Measurements from ENCODE around the gene PRR33. TPM values are rescaled to one million over a fixed set of nuclear protein-coding genes. Genes with fewer than 3 reads are reported as not detected.
"Not testable (repeated sequence)": the region's sequence is repeated elsewhere in the genome, so short reads cannot be mapped to it uniquely, and the experiment has no call there.

PRR33 gene
- 0.60 TPM for polyA plus RNA-seq

DNA sequence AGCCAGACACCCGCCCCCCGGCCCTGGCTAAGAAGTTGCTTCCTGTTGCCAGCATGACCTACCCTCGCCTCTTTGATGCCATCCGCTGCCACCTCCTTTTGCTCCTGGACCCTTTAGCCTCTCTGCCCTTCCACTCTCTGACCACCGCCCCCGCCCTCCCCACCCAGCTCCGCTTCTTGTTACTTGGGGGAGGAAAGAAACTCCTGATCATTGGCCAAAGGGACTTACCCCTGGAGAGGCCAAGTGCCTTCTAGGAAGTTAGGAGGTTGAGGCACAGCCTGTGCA lies at the start of gene PRR33:
Gene PRR33 (minus strand): TSS at position 65 of the 285 bp plus-strand sequence. CDS start 1,311 bp downstream, outside the sequence.
- Mint-ChIP-seq H3K27ac (peak within 1 kb of the TSS in 2 of 3 donors; percentile 42 to 63), H3K4me3 (no peak within 1 kb of the TSS), H3K4me1 (peaks cover 0 to 11% (median 10%) of the 10 kb centered on the region in 3 donors), H3K9me3 (no peaks in the 10 kb centered on the region), H3K27me3 (peaks cover 3% of the 10 kb centered on the region), H3K36me3 (no peaks in the 10 kb centered on the region)

DNA sequence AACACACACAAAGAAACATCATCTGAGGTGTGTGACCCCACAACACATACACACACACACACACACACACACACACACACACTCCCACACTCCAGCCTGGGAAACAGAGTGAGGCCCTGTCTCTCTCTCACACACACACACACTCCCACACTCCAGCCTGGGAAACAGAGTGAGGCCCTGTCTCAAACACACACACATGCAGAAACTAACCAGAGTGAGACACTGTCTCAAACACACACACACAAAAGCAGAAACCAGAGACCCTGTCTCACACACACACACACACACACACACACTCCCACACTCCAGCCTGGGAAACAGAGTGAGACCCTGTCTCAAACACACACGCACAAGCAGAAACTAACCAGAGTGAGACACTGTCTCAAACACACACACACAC lies 48.1 kb upstream of the PRR33 start:
- not testable (repeated sequence) for H3K4me3 Mint-ChIP-seq, H3K4me1 Mint-ChIP-seq, H3K27ac Mint-ChIP-seq

DNA sequence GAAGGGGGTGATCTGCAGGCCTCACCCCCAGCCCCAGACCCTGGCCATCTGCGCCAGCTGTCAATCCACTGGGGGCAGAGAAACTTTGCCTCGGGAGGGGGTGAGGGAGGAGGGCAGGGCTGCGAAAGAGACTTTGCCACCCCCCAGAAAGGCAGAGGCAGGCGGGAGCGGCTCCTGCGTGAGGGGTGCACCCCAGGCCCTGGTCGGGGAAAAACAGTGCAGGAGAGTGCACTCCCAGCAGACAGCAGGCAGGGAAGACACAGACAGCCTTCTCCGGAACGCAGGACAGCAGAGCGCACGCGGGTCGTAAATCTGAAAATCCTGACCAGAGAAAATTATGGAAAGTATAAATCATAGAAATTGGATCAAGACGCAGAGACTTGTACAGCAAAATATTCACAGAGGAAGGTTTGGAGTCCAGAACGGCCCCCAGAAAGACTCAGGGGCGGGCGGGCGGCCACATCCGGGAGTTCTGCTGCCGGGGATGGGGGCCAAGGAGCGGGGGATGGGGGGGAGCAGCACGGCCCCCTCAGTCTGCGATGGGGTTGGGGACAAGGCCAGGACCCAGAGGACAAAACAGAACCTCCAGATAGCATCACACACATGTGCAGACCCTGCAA lies 47.4 kb upstream of the PRR33 start:
- no peak overlapping the region for H3K4me3 Mint-ChIP-seq
- H3K9me3 Mint-ChIP-seq: no peaks in the 10 kb centered on the region

More for the DNA sequence above, 48.1 kb upstream of the PRR33 start:
- not testable (repeated sequence) for H3K36me3 Mint-ChIP-seq, H3K27me3 Mint-ChIP-seq, H3K9me3 Mint-ChIP-seq

DNA sequence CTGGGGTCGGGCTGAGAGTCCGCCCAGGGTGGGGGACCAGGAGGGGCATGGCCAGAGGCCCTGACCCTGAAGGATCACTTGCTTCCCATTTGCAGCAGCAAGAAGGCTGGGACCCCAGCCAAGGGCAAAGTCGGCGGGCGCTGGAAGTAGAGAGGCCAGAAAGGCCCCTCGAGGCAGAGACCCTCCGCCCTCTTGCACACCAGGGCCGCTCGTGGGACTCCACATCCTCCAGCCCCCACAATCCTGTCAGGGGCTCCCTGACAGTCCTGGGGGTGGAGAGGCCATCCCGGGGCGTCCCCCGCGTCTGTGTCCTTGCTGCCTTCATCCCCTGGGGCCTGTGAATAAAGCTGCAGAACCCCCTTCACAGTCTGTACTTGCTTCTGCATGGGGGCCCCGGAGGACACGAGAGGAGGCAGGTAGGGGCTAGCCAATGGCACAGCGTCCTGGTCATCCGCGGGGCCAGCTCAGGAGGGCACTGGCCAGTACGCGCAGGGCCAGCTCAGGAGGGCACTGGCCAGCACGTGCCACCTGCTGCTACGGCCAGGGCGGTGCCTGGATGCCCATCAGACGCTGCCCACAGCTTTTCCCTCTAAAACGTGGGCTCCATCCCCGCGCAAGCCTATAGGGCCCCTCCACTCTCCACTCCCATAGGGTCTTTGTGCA lies 46.8 kb upstream of the PRR33 start:
- H3K27me3 Mint-ChIP-seq: peaks cover 5% of the 10 kb centered on the region
- peaks cover 0 to 1% (median 0%) of the 10 kb centered on the region in 3 donors for H3K4me1 Mint-ChIP-seq
- H3K9me3 Mint-ChIP-seq: no peaks in the 10 kb centered on the region
- no peaks in the 10 kb centered on the region for H3K36me3 Mint-ChIP-seq
- H3K4me3 Mint-ChIP-seq: no peak overlapping the region
- peak overlapping the region in 1 of 3 donors; percentile 50 for H3K27ac Mint-ChIP-seq

More for the DNA sequence above, 47.4 kb upstream of the PRR33 start:
- H3K4me1 Mint-ChIP-seq: peaks cover 0 to 1% (median 0%) of the 10 kb centered on the region in 3 donors
- H3K27ac Mint-ChIP-seq: peak overlapping the region in 1 of 3 donors; percentile 50
- peaks cover 2% of the 10 kb centered on the region for H3K27me3 Mint-ChIP-seq
- no peaks in the 10 kb centered on the region for H3K36me3 Mint-ChIP-seq

DNA sequence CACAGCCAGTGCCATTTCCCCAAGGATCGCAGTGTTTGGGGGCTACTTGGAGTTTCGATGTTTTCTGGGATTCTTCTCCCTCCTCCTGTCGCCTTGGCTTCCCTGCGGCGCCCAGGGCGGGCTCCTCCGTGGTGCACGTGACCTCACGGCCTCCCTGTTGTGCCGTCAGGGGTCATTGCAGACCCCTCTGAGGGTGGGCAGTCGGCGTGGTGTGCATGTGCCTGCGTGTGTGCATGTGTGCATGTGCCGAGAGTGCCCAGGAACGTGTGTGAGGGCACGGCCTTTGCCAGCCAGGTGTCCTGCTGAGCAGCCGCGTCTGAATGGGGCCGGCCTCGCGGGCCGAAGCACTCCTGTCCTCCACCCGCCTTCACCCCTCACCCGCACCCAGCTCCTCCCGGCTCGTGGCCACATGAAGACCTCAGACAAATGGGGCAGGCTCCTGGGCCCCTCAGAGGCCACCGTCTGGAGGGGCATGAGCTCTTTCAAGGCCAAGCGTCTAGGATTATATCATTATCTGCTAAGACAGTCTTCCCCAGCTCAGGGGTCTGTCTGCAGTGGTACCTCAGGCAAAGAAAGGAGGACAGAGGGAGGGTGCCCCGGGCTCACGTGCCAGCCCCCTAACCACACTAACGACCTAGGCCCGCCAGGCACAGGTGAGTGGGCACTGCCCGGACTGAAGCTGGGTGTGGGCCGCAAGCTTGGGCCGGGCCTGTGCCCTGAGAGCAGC lies 46.1 kb upstream of the PRR33 start:
- H3K27ac Mint-ChIP-seq: no peak overlapping the region
- no peaks in the 10 kb centered on the region for H3K36me3 Mint-ChIP-seq
- no peaks in the 10 kb centered on the region for H3K9me3 Mint-ChIP-seq
- H3K27me3 Mint-ChIP-seq: peaks cover 10% of the 10 kb centered on the region
- H3K4me3 Mint-ChIP-seq: no peak overlapping the region
- peaks cover 0 to 1% (median 0%) of the 10 kb centered on the region in 3 donors for H3K4me1 Mint-ChIP-seq

DNA sequence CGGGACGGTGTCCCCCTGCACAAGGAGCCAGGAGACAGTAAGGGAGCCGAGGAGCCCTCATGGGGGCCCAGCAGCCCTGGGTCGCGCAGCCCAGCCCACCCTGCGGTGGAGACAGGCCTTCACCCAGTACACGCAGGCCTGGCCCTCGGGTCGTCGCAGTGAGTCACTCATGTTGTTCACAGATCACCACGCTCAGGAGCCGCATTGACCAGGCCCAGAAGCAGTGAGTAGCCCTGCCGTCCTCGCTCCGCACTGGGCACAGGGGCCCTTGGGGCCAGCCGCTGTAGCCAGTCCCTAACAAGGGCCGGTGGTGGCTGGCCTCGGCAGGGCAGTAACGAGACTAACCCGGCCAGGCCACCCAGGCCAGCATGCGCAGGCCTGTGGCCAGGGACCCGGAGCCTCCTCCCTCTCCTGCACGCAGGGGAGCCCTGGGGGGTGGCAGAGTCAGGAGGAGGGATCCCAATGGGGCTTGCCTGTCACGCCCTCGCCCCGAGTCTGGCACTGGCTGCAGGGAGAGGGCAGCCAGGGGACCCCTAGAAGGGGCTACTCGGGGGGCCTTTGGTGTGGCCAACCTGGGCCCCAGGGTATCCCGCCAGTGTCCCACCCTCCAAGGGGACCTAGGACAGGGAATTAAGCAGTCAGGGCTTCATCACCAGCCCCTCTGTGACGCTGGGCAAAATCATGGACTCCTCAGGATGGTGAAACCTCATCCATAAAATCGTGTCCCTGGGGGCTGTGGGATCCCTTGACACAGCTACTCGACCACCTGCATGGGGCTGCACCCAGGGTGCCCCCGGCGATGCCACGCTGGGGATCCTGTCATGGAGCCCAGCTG lies 45.3 kb upstream of the PRR33 start:
- Mint-ChIP-seq H3K9me3 (no peaks in the 10 kb centered on the region), H3K27ac (no peak overlapping the region), H3K36me3 (no peaks in the 10 kb centered on the region), H3K4me1 (peaks cover 0 to 1% (median 0%) of the 10 kb centered on the region in 3 donors), H3K27me3 (peaks cover 10% of the 10 kb centered on the region), H3K4me3 (no peak overlapping the region)

DNA sequence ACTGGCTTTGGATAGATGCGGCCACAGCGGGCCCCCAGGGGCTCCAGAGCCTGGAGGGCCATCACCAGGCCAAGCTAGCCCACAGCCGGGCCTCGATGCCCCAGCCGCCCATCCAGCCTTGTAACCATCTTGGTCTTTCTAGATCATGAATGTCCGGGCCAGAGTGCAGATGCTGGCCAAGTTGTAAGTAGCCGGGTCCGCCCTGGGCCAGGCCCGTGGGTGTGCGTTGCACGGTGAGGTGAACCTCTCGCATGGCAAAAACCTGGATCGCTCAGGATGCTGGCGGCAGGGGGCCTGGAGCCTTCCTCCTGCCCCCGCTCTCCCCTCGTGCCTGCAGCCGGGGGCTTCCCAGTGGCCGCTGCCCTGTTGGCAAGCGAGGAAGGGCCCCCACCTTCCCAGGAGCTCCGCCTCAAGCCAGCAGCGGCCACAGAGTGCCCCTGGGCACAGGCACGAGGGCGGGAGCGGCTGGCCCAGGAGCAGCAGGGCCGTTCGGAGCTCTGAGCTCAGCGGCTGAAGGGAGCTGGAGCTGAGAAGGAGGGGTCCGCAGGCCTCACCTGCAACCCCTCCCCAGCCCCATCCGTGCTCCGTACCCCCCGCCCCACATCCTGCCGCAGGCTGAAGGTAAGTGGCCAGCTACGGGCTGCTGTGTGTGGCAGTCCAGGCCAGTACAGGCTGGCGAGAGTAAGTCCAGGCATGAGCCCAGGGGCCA lies 44.5 kb upstream of the PRR33 start:
- H3K4me3 Mint-ChIP-seq: no peak overlapping the region
- H3K27ac Mint-ChIP-seq: no peak overlapping the region
- H3K9me3 Mint-ChIP-seq: no peaks in the 10 kb centered on the region
- no peaks in the 10 kb centered on the region for H3K36me3 Mint-ChIP-seq
- peaks cover 10% of the 10 kb centered on the region for H3K27me3 Mint-ChIP-seq
- H3K4me1 Mint-ChIP-seq: peaks cover 0 to 1% (median 0%) of the 10 kb centered on the region in 3 donors

DNA sequence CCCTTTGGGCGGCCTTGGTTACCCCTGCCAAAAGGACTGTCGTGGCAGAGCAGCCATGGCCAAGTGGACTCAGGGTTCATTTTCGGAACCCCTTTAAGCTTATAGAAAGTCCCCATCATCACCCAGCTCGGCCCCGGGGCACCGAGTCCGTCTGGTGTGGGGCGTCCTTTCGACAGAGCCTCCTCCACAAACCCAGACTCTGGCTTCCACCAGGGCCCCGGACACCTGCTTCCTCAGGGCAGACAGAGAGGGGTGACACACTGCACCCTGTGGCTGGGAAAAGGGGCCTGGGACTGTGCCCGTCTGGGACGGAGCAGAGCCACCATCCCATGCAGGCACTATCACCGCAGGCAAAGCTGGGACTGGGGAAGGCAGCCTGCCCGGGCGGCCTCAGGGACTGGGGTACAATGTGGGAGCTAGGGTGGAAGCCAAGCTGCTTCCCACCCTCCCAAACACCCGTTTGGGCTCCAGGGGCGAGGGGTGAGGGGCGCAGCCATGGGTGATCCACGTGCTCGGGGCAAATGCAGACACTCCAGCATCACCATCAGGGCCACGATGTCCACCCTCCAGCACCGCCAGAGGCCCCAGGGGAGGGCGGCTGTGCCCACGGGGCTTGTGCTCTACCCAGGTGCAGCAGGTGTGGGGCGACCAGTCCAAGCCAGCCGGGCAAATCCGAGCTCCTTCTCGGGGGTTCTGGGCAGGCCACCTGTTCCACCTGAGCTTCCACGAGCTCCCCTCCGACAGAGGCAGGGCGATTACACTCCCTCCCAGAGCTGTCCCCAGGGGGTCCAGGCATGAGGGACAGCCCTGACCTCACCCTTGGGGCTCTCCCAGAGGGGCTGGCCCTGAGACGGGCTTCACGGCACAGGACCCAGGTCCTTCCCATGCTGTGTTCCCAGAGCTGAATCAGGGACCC lies 43.7 kb upstream of the PRR33 start:
- Mint-ChIP-seq H3K4me1 (peaks cover 0 to 2% (median 0%) of the 10 kb centered on the region in 3 donors), H3K9me3 (no peaks in the 10 kb centered on the region), H3K36me3 (no peaks in the 10 kb centered on the region), H3K4me3 (no peak overlapping the region), H3K27ac (no peak overlapping the region), H3K27me3 (peaks cover 10% of the 10 kb centered on the region)

DNA sequence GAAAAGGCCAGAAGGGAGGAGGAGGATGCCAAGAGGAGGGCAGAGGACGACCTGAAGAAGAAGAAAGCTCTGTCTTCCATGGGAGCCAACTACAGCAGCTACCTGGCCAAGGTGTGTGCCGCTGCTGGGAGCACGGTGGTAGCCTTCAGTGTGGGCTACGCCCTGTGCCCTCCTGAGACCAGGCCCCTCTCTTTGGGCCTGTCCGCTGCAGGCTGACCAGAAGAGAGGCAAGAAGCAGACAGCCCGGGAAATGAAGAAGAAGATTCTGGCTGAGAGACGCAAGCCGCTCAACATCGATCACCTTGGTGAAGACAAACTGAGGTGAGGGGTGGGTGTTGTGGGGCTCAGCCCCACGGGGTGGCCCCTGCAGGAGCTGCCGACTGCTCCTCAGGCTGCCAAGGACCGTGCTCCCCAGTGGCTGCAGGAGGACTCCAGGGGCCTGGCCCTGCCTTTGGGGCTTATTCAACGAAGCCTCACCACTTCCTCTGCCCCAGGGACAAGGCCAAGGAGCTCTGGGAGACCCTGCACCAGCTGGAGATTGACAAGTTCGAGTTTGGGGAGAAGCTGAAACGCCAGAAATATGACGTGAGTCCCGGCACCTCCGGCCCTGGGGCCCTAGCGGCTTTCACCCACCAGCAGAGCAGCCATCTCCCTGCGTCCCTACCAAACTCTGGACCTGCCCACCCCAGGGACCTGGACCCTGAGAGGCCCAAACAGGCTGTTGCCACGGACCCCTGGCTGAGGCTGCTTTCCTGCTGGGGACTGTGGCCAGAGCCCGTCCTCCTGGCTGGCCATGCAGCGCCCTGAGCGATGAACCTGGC lies 42.9 kb upstream of the PRR33 start:
- H3K27ac Mint-ChIP-seq: no peak overlapping the region
- no peak overlapping the region for H3K4me3 Mint-ChIP-seq
- no peaks in the 10 kb centered on the region for H3K36me3 Mint-ChIP-seq
- peaks cover 0 to 3% (median 0%) of the 10 kb centered on the region in 3 donors for H3K4me1 Mint-ChIP-seq
- H3K9me3 Mint-ChIP-seq: no peaks in the 10 kb centered on the region
- peaks cover 10% of the 10 kb centered on the region for H3K27me3 Mint-ChIP-seq

DNA sequence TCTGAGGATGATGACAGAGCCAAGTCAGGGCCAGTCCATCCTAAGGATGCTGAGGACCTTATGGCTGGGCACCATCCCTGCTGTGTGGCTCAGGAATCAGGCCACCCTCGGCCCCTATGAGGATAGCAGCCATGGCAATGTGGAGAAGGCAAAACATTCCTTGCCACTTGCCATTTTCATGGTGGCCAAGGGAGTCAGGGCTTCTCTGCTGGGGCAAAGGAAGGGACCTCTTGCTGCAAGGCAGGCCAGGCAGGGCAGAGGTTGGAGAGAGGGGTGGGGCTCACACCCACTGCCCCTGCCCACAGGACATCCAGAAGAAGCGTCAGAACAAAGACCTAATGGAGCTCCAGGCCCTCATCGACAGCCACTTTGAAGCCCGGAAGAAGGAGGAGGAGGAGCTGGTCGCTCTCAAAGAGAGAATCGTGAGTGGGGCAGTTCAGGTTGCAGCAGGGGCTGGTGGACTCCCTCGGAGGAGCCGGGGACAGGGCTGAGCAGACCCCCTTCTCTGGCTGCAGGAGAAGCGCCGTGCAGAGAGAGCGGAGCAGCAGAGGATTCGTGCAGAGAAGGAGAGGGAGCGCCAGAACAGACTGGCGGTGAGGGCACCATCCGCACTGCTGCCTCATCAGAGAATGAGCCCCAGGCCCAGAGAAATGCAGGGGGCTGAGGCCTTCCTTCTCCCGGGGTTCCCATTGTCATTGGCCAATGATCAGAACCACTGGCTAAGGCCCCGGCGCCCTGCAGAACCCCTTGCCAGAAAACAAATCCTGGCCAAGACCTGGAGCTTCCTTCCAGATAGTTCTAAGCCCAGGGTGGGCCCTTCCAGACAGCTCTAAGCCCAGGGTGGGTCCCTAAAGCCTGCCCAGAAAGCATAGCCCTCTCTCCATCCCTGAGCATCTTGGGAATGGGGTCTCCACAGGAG lies 42.0 kb upstream of the PRR33 start:
- no peaks in the 10 kb centered on the region for H3K9me3 Mint-ChIP-seq
- peaks cover 8% of the 10 kb centered on the region for H3K27me3 Mint-ChIP-seq
- H3K4me1 Mint-ChIP-seq: peaks cover 0 to 2% (median 0%) of the 10 kb centered on the region in 3 donors
- no peaks in the 10 kb centered on the region for H3K36me3 Mint-ChIP-seq
- H3K4me3 Mint-ChIP-seq: peak overlapping the region in 2 of 4 donors; percentile 5 to 41
- no peak overlapping the region for H3K27ac Mint-ChIP-seq

DNA sequence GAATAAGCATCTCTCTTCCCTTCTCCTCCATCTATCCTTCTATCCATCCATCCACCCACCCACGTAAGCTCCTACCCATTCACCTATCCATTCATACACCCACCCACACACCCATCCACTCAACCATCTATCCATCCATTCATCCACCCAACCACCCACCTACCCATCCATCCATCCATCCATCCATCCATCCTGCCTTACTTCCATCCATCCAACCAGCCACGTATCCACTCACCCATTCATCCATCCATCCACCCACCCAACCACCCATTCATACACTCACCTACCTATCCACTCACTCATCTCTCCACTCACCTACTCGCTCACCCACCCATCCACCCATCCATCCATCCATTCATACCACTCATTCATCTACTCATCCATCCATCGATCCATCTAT lies 41.0 kb upstream of the PRR33 start:
- Mint-ChIP-seq H3K4me1 (peaks cover 0 to 2% (median 0%) of the 10 kb centered on the region in 3 donors), H3K9me3 (no peaks in the 10 kb centered on the region), H3K36me3 (no peaks in the 10 kb centered on the region), H3K27me3 (peaks cover 8% of the 10 kb centered on the region), H3K27ac (no peak overlapping the region), H3K4me3 (no peak overlapping the region)

DNA sequence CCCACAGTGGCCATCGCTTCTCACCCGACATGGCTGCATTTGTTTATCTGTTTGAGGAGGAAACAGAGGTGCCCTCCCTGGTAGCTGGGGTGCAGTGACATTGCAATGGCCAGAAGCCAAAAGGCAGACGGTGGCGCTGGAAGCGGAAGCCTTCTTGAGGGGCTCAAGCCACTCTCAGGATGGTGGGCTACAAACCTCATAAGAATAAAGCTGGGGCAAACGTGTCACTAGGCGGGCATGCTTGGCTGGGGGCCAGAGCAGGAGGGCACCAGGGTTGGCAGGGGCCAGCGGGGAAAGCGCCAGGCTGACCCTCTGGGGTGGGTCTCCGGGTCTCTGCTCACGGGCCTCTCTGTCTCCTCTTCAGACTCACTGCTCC lies 40.4 kb upstream of the PRR33 start:
- Mint-ChIP-seq H3K27ac (no peak overlapping the region), H3K4me3 (no peak overlapping the region), H3K36me3 (no peaks in the 10 kb centered on the region), H3K27me3 (peaks cover 8% of the 10 kb centered on the region), H3K9me3 (no peaks in the 10 kb centered on the region), H3K4me1 (peaks cover 0 to 2% (median 0%) of the 10 kb centered on the region in 3 donors)

Measured in IgD-negative memory B cell (primary cell).